ENCODE data around the gene DOCK6. TPM values are rescaled to one million over a fixed set of nuclear protein-coding genes. Genes with fewer than 3 reads are reported as not detected.

DOCK6 gene
- total RNA-seq, 4 donors from 2014 or later = 19.7 to 94.0 (median 33.3) TPM

GRCh38 chr19:11208561-11209471 is 53.5 kb downstream of the DOCK6 start:
- Histone ChIP-seq H3K9me3 (no peaks in the 10 kb centered on the region), H3K4me3 (no peak overlapping the region), H3K27ac (no peak overlapping the region), H3K27me3 (no peaks in the 10 kb centered on the region), H3K4me1 (peaks cover 0 to 16% (median 4%) of the 10 kb centered on the region in 3 donors), H3K36me3 (peaks cover 0 to 66% (median 3%) of the 10 kb centered on the region in 3 donors)
- TF ChIP-seq POLR2A (IDR thresholded peaks at IDR 0.05) = no peak
- no peak for TF ChIP-seq CTCF (IDR thresholded peaks at IDR 0.05)
- 81 to 85% methylated on average over 15 to 26 of the region's 38 CpGs for WGBS, 2 donors
- intact Hi-C loops (cut with DNase I) = loop anchor here (10.0 kb wide), 1 partner anchor 174 kb away; no protein-coding TSS in a partner anchor
- DNase-seq = no peak

- 71% methylated on average over 6 to 8 of the region's 9 CpGs for WGBS, 2 donors
- Histone ChIP-seq H3K4me3 (no peak overlapping the region), H3K9me3 (no peaks in the 10 kb centered on the region), H3K27ac (peak overlapping the region in 2 of 4 donors; percentile 9 to 88), H3K4me1 (peaks cover 0 to 31% (median 12%) of the 10 kb centered on the region in 3 donors), H3K27me3 (no peaks in the 10 kb centered on the region), H3K36me3 (peaks cover 0 to 60% (median 0%) of the 10 kb centered on the region in 3 donors)
- TF ChIP-seq CTCF (IDR thresholded peaks at IDR 0.05) (no peak), POLR2A (IDR thresholded peaks at IDR 0.05) (no peak)
- no peak for DNase-seq
- intact Hi-C loops (cut with DNase I) = loop anchor here (10.0 kb wide), 1 partner anchor 171 kb away; no protein-coding TSS in a partner anchor
Measured at GRCh38 chr19:11205939-11206570, 56.3 kb downstream of the DOCK6 start.

GRCh38 chr19:11204943-11205349 is 57.4 kb downstream of the DOCK6 start:
- no peaks in the 10 kb centered on the region for H3K9me3 ChIP-seq
- H3K27me3 ChIP-seq = no peaks in the 10 kb centered on the region
- H3K36me3 ChIP-seq = peaks cover 0 to 67% (median 0%) of the 10 kb centered on the region in 3 donors
- TF ChIP-seq CTCF (IDR thresholded peaks at IDR 0.05) (no peak), POLR2A (IDR thresholded peaks at IDR 0.05) (no peak)
- H3K27ac ChIP-seq = peak overlapping the region in 3 of 4 donors; percentile 88 to 93 (median 89)
- peaks cover 0 to 31% (median 12%) of the 10 kb centered on the region in 3 donors for H3K4me1 ChIP-seq
- no peak overlapping the region for H3K4me3 ChIP-seq
- DNase-seq = no peak
- intact Hi-C loops (cut with DNase I) = loop anchor here (5.0 to 10.0 kb wide), 2 partner anchors 68 to 170 kb away; no protein-coding TSS in a partner anchor
- WGBS, 2 donors = 25 to 51% methylated on average over 5 of the region's 5 CpGs

GRCh38 chr19:11204076-11204602 is 58.2 kb downstream of the DOCK6 start:
- Histone ChIP-seq H3K36me3 (peaks cover 0 to 71% (median 0%) of the 10 kb centered on the region in 3 donors), H3K4me1 (peaks cover 0 to 32% (median 12%) of the 10 kb centered on the region in 3 donors), H3K27ac (peak overlapping the region; percentile 67 to 93 (median 88)), H3K9me3 (no peaks in the 10 kb centered on the region), H3K27me3 (no peaks in the 10 kb centered on the region), H3K4me3 (peak overlapping the region in 2 of 4 donors; percentile 5 to 15)
- intact Hi-C loops (cut with DNase I) = loop anchor here (5.0 to 10.0 kb wide), 2 partner anchors 67 to 169 kb away; no protein-coding TSS in a partner anchor
- no peak for DNase-seq
- no peak for TF ChIP-seq CTCF (IDR thresholded peaks at IDR 0.05)
- no peak for TF ChIP-seq POLR2A (IDR thresholded peaks at IDR 0.05)
- 72% methylated on average over 8 of the region's 9 CpGs for WGBS, 2 donors
